Activated CD4-positive, alpha-beta T cell treated with anti-CD3 and anti-CD28 coated beads, Interleukin-2, amount 50 U/mL, for 1 hour (primary cell): ENCODE results near the gene SHKBP1.
"Not testable (repeated sequence)": the region's sequence is repeated elsewhere in the genome, so short reads cannot be mapped to it uniquely, and the experiment has no call there.

Experiments used
- DNase-seq: peaks from one replicate; pipeline ENCODE4 v3.0.0-alpha.2; 2020

Gene SHKBP1

DNA sequence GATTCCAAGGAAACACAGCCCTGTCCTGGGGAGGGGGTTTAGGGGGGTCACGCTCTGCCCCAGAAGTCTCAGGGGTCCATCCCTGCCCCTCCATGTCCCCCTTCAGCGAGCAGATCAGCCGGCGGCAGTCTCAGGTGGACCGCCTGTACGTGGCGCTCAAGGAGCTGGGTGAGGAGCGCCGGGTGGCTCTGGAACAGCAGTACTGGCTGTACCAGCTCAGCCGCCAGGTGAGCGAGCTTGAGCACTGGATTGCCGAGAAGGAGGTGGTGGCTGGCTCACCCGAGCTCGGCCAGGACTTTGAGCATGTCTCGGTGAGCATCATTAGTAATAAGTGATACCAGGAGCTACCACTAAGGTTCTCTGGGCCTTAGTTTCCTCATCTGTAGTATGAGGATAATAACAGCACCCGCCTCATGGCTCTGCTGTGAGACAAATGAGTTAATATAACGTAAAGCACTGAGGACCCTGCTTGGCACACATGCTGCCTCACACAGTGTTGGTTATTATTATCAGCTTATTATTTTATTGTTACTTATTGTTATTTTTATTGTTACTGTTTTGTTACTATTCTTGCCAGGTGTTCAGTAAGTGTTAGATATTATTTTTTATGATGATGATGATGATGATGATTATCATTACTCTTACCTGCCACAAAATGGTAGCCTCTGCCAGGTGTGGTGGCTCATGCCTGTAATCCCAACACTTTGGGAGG, 20.5 kb upstream of the SHKBP1 start:
- DNase-seq, result no peak

GRCh38 chr19:40556953-40557530, 19.6 kb upstream of the SHKBP1 start:
- DNase-seq, result no peak

GRCh38 chr19:40559394-40559793, 17.3 kb upstream of the SHKBP1 start:
- no peak for DNase-seq

- DNase-seq, result no peak
These were observed 16.6 kb upstream of the SHKBP1 start for GRCh38 chr19:40560092-40560507.

- no peak for DNase-seq
These were observed 14.7 kb upstream of the SHKBP1 start for GRCh38 chr19:40561947-40562346.

DNA sequence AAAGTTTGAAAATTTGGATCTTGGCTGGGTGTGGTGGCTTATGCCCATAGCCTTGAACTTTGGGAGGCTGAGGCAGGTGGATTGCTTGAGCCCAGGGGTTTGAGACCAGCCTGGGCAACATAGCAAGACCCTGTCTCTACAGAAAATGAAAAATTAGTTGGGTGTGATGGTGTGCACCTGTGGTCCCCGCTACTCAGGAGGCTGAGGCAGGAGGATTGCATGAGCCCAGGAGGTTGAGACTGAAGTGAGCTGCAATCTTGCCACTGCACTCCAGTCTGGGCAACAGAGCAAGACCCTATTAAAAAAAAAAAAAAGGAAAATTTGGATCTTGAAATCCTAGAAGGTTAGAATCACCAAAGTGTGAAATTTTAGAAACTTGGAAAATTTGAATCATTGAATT, 12.1 kb upstream of the SHKBP1 start:
- not testable (repeated sequence) for DNase-seq

- DNase-seq, result no peak
These were observed 11.3 kb upstream of the SHKBP1 start for GRCh38 chr19:40565355-40565754.

DNA sequence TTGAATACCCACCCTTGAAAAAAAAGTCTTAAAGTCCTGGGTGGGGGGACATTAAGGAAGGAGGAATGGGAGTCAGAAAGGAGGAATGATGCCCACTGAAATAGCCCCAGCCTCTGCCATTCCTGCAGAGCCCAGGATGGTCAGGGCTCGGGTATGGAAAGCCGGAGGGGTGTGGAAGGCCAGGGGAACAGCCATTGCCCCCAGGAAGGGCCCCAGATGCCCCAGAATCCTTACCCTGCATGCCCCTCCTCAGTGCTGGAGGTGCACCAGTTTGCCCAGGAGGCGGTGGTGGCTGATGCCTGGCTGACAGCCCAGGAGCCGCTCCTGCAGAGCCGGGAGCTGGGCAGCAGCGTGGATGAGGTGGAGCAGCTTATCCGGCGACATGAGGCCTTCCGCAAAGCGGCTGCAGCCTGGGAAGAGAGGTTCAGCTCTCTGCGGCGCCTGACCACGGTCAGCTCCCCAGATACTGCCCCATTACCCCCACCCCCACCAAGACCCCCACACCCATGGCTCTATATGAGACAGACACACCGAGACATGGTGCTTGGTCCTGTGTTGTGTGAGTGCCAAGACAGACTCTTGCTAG, 10.7 kb upstream of the SHKBP1 start:
- no peak for DNase-seq

DNA sequence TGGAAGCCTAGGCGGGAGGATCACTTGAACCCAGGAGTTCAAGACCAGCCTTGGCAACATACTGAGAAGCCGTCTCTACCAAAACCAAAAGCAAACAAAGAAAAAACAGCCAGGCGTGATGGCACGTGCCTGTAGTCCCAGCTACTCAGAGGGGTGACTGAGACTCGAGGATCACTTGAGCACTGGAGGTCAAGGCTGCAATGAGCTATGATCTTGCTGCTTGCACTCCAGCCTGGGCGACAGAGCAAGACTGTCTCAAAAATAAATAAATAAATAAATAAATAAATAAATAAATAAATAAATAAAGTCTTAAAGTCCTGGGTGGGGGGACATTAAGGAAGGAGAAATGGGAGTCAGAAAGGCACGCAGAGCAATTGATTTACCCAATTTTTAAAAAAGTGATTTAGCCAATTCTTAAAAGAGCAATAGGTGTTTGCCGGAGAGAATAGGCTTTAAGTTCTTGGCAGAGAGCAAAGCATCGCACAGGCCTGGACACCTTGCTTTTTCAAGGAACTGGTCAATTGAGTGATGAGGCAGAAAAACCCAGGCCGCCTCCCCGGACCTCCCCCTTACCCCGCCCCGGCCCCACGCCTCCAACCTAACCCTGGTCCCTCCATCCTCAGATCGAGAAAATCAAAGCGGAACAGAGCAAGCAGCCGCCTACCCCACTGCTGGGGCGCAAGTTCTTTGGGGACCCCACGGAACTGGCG, 9.5 kb upstream of the SHKBP1 start:
- no peak for DNase-seq

- DNase-seq, result no peak
These were observed 8.8 kb upstream of the SHKBP1 start for GRCh38 chr19:40567750-40568494.

DNA sequence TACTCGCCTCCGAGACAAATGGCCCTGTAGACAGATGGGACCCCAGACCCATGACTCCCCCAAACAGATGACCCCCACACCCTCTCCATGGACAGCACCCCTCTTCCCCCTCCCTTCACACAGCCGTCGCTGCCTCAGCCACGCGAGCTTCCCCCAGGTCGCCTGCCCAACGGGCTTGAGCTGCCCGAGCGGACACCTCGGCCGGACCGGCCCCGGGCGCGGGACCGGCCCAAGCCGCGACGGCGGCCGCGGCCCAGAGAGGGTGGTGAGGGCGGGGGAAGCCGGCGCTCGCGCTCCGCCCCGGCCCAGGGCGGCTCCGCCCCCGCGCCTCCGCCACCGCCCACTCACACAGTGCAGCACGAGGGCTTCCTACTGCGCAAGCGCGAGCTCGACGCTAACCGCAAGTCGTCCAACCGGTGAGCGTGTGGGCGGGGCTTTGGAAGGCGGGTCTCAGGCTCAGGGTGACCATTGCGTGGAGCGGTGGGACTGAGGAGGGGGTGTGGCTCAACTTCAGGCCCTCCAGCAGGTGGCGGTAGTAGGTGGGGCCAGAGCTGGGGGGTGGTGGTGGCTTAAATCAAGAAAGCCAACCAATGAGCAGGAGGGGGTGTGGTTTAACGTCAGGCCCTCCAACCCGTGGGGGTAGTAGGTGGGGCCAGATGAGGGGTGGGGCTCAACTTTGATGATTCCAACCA, 6.2 kb upstream of the SHKBP1 start:
- DNase-seq, result peak; percentile 97

DNA sequence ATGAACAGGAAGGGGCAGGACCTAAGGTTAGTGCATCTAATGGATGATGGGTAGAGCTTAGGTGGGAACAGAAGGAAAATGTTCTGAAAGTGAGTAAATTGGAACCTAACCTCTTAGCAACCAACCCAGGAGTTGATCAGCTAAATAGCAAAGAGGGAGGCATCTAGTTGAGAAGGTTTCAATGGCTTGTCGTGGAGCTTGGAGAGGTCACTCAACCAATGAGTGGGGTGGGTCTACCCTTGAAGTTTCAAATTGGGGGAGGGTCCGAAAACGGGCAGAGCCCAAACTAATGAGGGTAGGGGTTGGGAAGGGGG, 5.7 kb upstream of the SHKBP1 start:
- DNase-seq, result no peak

GRCh38 chr19:40571831-40572495, 4.7 kb upstream of the SHKBP1 start:
- DNase-seq, result no peak

GRCh38 chr19:40575326-40575725, 1.3 kb upstream of the SHKBP1 start:
- no peak for DNase-seq

DNA sequence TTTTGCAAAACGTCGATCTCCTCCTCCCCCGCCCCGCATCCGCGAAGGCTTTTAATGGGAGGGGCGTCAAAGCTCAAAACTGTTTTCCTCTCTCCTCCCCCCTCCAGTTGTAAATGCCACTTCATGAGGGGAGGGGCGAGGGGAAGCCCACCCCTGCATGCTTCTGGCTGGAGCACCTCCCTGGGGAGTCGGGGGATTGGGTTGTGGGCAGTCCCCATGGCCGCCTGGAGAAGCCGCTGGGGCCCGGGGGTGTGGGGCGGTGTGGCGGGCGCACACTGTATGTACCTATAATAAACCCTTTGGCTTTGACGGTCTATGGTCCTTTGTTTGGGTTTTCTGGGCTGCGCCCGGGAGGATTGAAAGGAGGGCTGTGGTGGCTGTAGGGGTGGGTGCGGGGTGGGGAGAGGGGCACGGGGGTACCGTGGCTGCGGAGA, 505 bp upstream of the SHKBP1 start:
- no peak for DNase-seq

DNA sequence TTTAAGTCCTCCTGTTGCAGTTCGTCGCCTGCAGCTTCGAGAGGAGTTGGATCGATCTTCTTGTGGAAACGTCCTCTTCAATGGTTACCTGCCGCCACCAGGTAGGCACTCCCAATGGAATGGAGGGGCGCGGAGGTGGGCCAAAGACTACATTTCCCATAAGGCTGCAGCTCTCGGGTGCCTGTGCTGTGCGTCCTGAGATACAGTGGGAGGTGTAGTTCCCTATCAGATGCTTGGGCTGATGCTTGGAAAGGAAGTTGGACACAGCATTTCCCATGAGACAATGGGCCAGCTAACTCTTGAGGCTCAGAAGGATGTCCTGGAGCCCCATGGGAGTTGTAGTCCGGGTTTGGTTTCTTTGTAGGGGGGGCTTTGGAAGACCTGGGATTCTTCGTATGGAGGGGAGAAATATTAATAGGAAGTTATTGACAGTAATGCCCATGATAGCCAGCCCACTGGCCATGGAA, 1.8 kb downstream of the SHKBP1 start:
- DNase-seq, result no peak

- DNase-seq, result no peak
These were observed 3.9 kb downstream of the SHKBP1 start for GRCh38 chr19:40580619-40581018.

- no peak for DNase-seq
These were observed 4.9 kb downstream of the SHKBP1 start for GRCh38 chr19:40581531-40581930.

- DNase-seq, result no peak
These were observed 5.8 kb downstream of the SHKBP1 start for GRCh38 chr19:40582467-40582866.

DNA sequence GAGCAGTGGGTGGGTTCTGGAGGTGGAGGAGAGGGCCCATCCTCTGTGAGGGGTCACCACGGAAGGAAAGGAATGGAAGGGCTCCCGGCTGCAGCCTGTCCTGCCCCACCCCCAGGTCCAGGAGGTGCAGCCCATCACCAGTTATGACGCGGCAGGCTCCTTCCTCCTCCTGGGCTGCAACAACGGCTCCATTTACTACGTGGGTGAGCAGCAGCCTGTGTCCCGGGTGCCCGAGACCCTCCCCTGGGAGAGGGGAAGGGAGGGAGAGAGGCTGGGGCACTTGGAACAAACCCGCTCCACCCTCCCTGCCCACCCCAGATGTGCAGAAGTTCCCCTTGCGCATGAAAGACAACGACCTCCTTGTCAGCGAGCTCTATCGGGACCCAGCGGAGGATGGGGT, 6.6 kb downstream of the SHKBP1 start:
- no peak for DNase-seq

GRCh38 chr19:40584007-40584406, 7.3 kb downstream of the SHKBP1 start:
- DNase-seq, result no peak
